GM11168 (cell line): ENCODE measurements around the gene SLC39A9.
"Not testable (repeated sequence)": the region's sequence is repeated elsewhere in the genome, so short reads cannot be mapped to it uniquely, and the experiment has no call there.

Experiments used
- in situ Hi-C: fragments of 300-500 bp; cut with MboI; formaldehyde crosslinking; loops from one replicate; pipeline ENCODE4 v1.12.0; 2022; ENCODE audit warnings: low sequenced_read_pairs; ENCODE audit not compliant: unreplicated experiment

Gene SLC39A9

DNA sequence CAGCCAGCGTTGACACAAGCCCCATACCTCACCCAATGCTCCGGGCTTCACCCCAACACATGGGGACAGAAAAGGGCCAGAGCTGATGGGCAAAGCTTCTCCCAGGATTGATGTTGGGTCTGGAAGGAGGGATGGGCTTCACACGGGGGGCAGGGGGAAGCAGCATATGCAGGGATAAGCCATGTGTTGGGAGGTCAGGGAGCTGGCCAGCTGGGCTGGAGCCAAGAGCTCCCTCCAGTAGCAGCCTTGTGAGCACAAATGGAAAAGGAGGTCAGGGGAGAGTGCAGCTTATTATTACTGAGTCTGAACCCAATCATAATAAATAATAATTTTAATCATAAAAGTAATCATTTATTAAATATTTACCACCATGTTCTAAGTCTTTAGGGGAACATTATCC lies 95.3 kb downstream of the SLC39A9 start:
- in situ Hi-C loops = no loop called here

- in situ Hi-C loops = no loop called here
Measured at GRCh38 chr14:69495341-69495921, 96.9 kb downstream of the SLC39A9 start.

DNA sequence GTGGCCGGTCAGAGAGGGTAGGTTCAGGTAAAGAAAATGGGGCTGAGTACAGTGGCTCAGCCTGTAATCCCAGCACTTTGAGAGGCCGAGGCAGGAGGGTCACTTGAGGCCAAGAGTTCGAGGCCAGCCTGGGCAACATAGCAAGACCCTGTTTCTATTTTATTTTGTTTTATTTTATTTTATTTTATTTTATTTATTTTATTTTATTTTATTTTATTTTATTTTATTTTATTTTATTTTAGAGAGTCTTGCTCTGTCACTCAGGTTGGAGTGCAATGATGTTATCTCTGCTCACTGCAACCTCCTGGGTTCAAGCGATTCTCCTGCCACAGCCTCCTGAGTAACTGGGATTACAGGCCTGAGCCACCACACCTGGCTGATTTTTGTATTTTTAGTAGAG lies 99.4 kb downstream of the SLC39A9 start:
- in situ Hi-C loops = not testable (repeated sequence)

GRCh38 chr14:69498286-69498685 lies 99.8 kb downstream of the SLC39A9 start:
- in situ Hi-C loops = not testable (repeated sequence)

- in situ Hi-C loops = no loop called here
Measured at GRCh38 chr14:69499436-69499835, 100.9 kb downstream of the SLC39A9 start.

GRCh38 chr14:69500096-69500495 lies 101.6 kb downstream of the SLC39A9 start:
- in situ Hi-C loops = no loop called here

DNA sequence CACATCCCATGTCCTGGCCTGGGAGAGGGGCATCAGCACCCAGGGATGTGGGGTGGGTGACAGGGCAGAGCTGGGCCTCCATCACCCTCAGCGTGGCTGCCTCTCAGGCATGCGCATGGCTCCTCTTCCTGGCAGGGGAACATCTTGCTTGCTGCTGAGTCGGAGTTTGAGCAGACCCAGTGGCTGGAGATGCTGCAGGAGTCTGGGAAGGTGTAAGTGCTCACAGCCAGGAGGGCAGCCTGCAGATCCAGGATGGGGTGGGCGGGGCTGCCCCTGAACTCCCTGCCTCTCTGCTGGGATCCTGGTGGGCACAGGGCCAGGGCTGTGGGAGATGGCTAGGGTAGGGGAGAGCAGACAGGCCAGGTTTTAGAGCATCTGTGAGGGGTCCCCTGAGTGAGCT lies 102.2 kb downstream of the SLC39A9 start:
- in situ Hi-C loops = no loop called here

- in situ Hi-C loops = no loop called here
Measured at GRCh38 chr14:69501423-69501838, 102.9 kb downstream of the SLC39A9 start.

GRCh38 chr14:69504775-69505174 lies 106.3 kb downstream of the SLC39A9 start:
- in situ Hi-C loops = no loop called here

GRCh38 chr14:69505338-69506240 lies 107.1 kb downstream of the SLC39A9 start:
- in situ Hi-C loops = no loop called here

DNA sequence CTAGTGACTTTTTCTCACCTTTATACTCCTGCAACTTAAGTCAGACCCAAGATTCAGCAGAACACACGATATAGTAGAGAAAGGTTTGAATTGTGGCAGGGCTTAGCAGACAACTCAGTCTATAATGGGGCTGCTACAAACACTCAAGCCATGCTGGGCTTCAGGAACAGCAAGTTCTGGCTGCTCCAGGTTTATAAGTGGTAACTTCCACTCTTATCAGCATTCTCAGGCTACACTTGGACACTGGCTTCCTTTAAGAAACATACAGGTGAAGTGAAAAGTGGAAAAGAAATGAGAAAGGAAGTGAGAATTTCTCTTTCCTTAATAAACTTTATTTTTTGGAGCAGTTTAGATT lies 107.7 kb downstream of the SLC39A9 start:
- in situ Hi-C loops = no loop called here
